ENCODE measurements around the gene SLC25A51.

DNA sequence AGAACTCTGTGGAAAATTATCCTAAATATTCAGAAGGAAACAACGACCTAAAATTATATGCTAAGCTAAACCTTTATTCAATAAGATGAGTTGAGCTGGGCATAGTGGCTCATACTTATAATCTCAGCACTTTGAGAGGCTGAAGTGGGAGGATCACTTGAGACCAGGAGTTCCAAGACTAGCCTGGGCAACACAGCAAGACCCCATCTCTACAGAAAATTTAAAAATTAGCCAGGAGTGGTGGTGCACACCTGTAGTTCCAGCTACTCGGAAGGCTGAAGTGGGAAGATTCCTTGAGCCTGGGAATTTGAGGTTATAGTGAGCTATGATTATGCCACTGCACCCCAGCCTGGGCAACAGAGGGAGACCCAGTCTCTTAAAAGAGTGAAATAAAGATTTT, 51.7 kb downstream of the SLC25A51 start:
- TF ChIP-seq POLR2A (IDR thresholded peaks at IDR 0.05) (no peak), POLR2AphosphoS5 (IDR thresholded peaks at IDR 0.05) (no peak)
- TF ChIP-seq, protein P1, sequence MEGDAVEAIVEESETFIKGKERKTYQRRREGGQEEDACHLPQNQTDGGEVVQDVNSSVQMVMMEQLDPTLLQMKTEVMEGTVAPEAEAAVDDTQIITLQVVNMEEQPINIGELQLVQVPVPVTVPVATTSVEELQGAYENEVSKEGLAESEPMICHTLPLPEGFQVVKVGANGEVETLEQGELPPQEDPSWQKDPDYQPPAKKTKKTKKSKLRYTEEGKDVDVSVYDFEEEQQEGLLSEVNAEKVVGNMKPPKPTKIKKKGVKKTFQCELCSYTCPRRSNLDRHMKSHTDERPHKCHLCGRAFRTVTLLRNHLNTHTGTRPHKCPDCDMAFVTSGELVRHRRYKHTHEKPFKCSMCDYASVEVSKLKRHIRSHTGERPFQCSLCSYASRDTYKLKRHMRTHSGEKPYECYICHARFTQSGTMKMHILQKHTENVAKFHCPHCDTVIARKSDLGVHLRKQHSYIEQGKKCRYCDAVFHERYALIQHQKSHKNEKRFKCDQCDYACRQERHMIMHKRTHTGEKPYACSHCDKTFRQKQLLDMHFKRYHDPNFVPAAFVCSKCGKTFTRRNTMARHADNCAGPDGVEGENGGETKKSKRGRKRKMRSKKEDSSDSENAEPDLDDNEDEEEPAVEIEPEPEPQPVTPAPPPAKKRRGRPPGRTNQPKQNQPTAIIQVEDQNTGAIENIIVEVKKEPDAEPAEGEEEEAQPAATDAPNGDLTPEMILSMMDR (IDR thresholded peaks at IDR 0.05), result no peak

Data from upper lobe of left lung (tissue), 4 donors.